GM08714 (cell line): ENCODE results near the gene ITPK1.

ENCODE experiments used
- H3K4me3 ChIP-seq: fragments of 200-500 bp; sonication (Bioruptor generic); 2 replicates; pipeline ENCODE4 v1.5.1; 2014; ENCODE audit warnings: mild to moderate bottlenecking, low read length, inconsistent platforms
- ZNF274 ChIP-seq: IDR thresholded peaks from 2 replicates; pipeline ENCODE4 v1.6.1; 2012; ENCODE audit warnings: mild to moderate bottlenecking, low read depth, low read length

ITPK1 gene

GRCh38 chr14:93035917-93036651, 79.6 kb downstream of the ITPK1 start:
- TF ChIP-seq ZNF274: no peak
- no peak overlapping the region for H3K4me3 ChIP-seq

- TF ChIP-seq ZNF274: no peak
Measured at GRCh38 chr14:93035585-93035916, 80.2 kb downstream of the ITPK1 start.

GRCh38 chr14:93034671-93034994, 81.1 kb downstream of the ITPK1 start:
- TF ChIP-seq ZNF274: no peak
- H3K4me3 ChIP-seq: no peak overlapping the region

More at GRCh38 chr14:93035585-93035916, 80.2 kb downstream of the ITPK1 start:
- H3K4me3 ChIP-seq: no peak overlapping the region

- H3K4me3 ChIP-seq: no peak overlapping the region
- TF ChIP-seq ZNF274: no peak
Measured at GRCh38 chr14:93033983-93034670, 81.6 kb downstream of the ITPK1 start.

GRCh38 chr14:93033084-93033982, 82.4 kb downstream of the ITPK1 start:
- no peak for TF ChIP-seq ZNF274
- no peak overlapping the region for H3K4me3 ChIP-seq

DNA sequence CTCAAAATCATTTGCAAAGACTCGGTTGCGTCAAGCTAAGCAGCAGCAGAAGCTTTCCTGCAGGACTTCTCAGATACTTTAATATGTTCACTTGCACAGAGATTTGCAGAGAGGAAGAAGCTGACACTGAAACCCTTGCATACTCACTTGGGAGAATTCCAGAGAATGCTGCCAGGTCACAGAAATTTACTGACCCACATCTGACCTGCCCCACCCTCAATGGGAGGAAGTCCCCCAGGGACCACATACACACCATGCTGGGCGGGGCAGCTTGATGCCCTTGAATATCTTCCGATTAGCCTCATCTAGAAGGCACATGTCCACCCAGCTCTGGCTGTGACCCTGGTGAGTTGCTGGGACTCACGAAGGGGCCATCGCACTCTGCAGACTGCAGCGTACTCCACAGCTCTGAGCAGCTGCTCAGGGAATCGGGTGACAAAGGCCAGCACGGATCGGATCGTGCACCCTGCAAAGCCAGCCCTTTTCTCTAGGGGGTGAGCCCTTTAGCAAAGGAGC, 83.2 kb downstream of the ITPK1 start:
- H3K4me3 ChIP-seq: no peak overlapping the region
- TF ChIP-seq ZNF274: no peak

DNA sequence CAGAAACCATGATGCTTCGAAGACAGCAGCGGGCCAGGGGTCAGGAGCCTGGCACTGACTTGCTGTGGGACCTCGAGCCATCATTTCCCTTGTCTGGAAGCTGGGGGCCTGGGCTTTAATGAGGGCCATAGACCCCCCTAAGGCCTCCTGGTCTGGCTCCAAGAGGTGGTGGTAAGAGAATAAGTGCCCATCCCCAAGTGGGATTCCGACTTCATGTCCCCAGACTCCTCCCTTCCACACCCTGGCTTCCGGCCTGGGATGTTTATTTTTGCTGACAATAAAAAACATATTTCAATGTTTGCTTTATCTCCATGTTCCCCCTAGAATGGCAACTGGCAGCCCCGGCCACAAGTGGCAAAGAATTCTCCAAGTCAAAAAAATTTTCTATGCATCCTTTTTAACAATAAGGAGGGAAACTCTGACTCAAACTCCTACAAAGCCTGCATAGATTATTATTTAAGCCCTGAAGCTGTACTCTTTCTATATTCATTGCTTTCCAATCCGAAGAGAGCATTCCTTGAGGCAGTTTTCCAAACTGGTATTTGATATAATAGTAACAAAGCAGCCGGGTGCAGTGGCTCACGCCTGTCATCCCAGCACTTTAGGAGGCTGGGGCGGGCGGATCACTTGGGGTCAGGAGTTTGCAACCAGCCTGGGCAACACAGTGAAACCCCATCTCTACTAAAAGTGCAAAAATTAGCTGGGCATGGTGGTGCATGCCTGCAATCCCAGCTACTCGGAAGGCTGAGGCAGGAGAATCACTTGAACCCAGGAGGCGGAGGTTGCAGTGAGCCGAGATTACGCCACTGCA, 84.0 kb downstream of the ITPK1 start:
- TF ChIP-seq ZNF274: no peak
- no peak overlapping the region for H3K4me3 ChIP-seq

DNA sequence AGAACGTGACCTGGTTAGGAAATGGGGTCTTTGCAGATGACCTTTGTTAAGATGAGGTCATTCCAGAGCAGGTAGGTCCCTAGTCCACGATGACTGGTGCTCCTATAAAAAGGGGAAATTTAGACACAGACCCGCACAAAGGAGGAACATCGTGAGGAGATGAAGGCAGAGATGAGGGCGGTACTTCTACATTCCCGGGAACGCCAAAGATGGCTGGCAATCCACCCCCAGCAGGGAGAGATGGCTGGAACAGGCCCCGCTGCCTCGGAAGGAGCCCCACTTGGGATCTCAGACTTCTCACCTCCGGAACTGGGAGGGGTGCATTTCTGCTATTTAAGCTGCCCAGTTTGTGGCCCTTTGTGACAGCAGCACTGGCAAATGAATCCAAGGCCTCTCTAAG, 85.0 kb downstream of the ITPK1 start:
- H3K4me3 ChIP-seq: no peak overlapping the region
- TF ChIP-seq ZNF274: no peak

- no peak for TF ChIP-seq ZNF274
Measured at GRCh38 chr14:93029911-93030508, 85.7 kb downstream of the ITPK1 start.

GRCh38 chr14:93029417-93029816, 86.3 kb downstream of the ITPK1 start:
- H3K4me3 ChIP-seq: no peak overlapping the region

More at GRCh38 chr14:93029911-93030508, 85.7 kb downstream of the ITPK1 start:
- H3K4me3 ChIP-seq: no peak overlapping the region

DNA sequence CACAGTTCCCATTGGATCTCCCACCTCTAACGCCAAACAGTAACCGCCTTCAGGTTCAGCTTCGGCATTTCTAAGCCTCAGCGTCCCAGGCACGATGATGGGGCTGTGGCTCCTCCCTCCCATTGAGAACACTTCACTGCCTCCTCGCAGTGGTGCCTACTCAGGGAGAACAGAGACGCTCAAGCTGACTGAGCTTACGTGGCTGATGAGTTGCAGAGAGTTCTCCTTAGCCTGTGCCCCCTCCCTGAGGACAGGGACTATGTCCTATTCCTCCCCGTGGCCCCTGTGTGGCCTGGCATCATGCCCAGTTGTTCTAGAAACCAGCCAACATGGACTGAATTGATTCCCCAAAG, 87.0 kb downstream of the ITPK1 start:
- no peak overlapping the region for H3K4me3 ChIP-seq
- TF ChIP-seq ZNF274: no peak

More at GRCh38 chr14:93029417-93029816, 86.3 kb downstream of the ITPK1 start:
- no peak for TF ChIP-seq ZNF274

DNA sequence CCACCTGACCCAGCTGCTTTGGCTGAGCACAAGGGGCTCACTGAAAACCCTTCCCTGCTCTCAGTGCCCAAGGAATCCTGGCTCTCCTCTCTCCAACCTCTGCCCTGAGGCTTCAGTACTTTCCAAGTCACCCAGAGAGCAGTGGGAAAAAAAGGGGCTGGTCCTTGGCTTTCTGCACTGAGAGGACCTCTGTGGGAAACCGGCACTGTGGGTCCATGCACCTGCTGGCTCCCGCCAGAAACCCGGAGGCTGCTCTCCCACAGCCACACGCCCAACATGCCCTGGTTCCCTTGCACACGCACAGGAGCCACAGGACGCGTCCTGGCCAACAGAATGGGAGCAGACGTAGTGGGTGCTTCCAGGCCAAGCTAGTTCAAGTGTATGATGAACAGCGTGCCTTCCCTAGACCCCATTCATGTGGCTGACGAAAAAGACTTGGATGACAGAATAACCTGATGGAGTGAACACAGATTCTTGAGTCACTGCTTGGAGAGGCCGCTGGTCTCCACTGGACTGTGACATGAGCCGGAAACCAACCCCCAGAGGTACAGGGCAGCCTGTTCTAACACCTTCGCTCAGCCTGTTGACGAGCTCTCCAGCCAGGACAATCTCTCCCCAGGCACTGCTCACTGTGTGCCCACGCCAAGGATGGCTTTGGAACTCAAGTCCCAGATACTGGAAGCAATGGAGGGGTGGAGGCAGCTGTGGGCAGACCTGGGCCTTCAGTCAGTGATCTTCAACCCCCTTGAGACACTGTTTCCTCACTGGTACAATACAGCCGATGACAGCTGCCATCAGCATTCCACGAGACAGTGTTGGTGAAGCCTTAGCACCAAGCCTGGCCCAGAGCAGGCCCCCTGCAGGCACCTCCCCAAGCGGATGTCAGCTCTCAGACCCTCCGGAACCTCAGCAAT, 87.7 kb downstream of the ITPK1 start:
- no peak overlapping the region for H3K4me3 ChIP-seq
- no peak for TF ChIP-seq ZNF274
